Thoracic aorta (tissue), 2 donors: ENCODE results near the gene GCHFR. TPM values are rescaled to one million over a fixed set of nuclear protein-coding genes. Genes with fewer than 3 reads are reported as not detected.

Experiments
- ATAC-seq: fragments of 150-250 bp; one replicate; pipeline ENCODE4 v1.8.0; 2017; ENCODE audit warnings: low read depth; ENCODE audit not compliant: insufficient number of reproducible peaks, low FRiP score
- DNase-seq: peaks from one replicate; pipeline ENCODE4 v3.0.0-alpha.2; 2020; ENCODE audit warnings: low spot score
- H3K27ac ChIP-seq, 2 donors: fragments of 200-600 bp; sonication (generic); 1 replicate in 1 of 2; 2 replicates in 1 of 2; pipeline ENCODE4 v1.5.1; 2016; ENCODE audit warnings: mild to moderate bottlenecking in 2 of 2, moderate library complexity in 2 of 2
- H3K27me3 ChIP-seq: fragments of 200-600 bp; sonication (generic); replicated peaks from 2 replicates; pipeline ENCODE4 v1.6.0; 2016; ENCODE audit warnings: mild to moderate bottlenecking; ENCODE audit not compliant: insufficient read depth
- H3K36me3 ChIP-seq: fragments of 200-600 bp; sonication (generic); one replicate; pipeline ENCODE4 v1.5.1; 2016
- H3K4me1 ChIP-seq, 2 donors: fragments of 200-600 bp; sonication (generic); 1 replicate in 1 of 2; 2 replicates in 1 of 2; pipeline versions ENCODE4 v1.5.1 to v1.6.0; 2016; ENCODE audit warnings: low read depth in 2 of 2, mild to moderate bottlenecking in 1 of 2; ENCODE audit not compliant: control insufficient read depth in 1 of 2
- H3K4me3 ChIP-seq: fragments of 200-600 bp; sonication (generic); 2 replicates; pipeline ENCODE4 v1.5.1; 2016; ENCODE audit warnings: mild to moderate bottlenecking
- H3K9me3 ChIP-seq: fragments of 200-600 bp; sonication (generic); 2 replicates; pipeline ENCODE4 v1.5.1; 2016
- total RNA-seq, 2 donors: library from RNA; depleted of rRNA; stranded (reverse); fragments of >200 nt; gene quantifications; one replicate each; pipeline versions ENCODE4 v1.1.0 to v1.2.3, GENCODE V29; 2016
- TF ChIP-seq, protein P1 (sequence below): fragments of 200-600 bp; sonication (generic); IDR thresholded peaks from one replicate; pipeline ENCODE4 v1.5.1; 2019; ENCODE audit warnings: antibody characterized with exemption

Gene GCHFR
- total RNA-seq, 2 donors from 2014 or later: 14.1 to 17.2 TPM

GRCh38 chr15:40767838-40768500 is 4.1 kb downstream of the GCHFR start:
- TF ChIP-seq, protein P1, sequence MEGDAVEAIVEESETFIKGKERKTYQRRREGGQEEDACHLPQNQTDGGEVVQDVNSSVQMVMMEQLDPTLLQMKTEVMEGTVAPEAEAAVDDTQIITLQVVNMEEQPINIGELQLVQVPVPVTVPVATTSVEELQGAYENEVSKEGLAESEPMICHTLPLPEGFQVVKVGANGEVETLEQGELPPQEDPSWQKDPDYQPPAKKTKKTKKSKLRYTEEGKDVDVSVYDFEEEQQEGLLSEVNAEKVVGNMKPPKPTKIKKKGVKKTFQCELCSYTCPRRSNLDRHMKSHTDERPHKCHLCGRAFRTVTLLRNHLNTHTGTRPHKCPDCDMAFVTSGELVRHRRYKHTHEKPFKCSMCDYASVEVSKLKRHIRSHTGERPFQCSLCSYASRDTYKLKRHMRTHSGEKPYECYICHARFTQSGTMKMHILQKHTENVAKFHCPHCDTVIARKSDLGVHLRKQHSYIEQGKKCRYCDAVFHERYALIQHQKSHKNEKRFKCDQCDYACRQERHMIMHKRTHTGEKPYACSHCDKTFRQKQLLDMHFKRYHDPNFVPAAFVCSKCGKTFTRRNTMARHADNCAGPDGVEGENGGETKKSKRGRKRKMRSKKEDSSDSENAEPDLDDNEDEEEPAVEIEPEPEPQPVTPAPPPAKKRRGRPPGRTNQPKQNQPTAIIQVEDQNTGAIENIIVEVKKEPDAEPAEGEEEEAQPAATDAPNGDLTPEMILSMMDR: no peak
- Histone ChIP-seq H3K27me3 (no peaks in the 10 kb centered on the region), H3K4me1 (peaks cover 19 to 35% of the 10 kb centered on the region in 2 donors), H3K36me3 (peaks cover 7% of the 10 kb centered on the region), H3K9me3 (no peaks in the 10 kb centered on the region), H3K27ac (no peak overlapping the region), H3K4me3 (no peak overlapping the region)
- ATAC-seq (no peak), DNase-seq (no peak)

GRCh38 chr15:40768521-40769273 is 4.8 kb downstream of the GCHFR start:
- ATAC-seq (no peak), DNase-seq (no peak)
- no peaks in the 10 kb centered on the region for H3K9me3 ChIP-seq
- H3K36me3 ChIP-seq: peaks cover 14% of the 10 kb centered on the region
- TF ChIP-seq, protein P1: no peak
- no peak overlapping the region for H3K27ac ChIP-seq
- H3K4me3 ChIP-seq: no peak overlapping the region
- no peaks in the 10 kb centered on the region for H3K27me3 ChIP-seq
- peaks cover 19 to 28% of the 10 kb centered on the region in 2 donors for H3K4me1 ChIP-seq

DNA sequence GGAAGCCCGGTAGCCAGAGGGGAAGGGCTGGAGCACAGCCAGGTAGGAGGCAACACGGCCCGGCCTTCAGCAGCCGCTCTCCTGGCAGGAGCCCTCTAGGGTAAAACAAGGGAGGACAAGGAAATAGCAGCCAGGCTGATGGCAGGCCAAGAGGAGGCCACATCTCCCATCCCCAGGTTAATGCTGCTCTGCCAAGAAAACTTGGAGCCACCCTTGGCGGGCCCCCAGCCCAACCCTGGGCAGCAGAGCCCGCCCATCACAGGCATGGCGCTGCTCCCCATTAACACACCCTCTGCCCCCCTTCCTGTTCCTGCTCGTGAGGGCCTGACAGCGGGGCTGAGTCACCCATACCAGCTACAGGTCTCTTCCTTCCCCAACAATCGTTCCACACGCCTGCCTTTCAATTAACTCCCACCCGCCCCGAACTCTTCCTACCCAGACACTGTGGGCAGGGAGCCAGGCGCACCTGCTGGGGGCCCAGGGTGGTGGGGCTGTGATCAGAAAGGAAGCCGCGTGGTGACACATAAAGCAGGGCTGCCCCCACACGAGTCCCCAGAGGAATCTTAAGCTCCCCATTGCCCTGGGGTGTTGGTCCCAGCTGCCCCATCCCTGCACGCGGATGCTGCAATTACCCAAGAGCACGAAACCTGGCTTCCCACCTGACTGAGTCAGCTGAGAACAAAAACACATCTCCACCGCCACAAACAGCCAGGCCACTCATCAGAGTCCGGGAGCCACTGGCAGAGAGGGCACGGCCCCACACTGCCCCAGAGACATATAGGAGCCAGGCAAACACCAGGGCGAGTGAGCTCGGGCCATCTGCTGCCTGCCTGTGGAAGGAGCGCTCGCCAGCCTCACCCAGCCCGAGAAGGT is 5.6 kb downstream of the GCHFR start, which contains the start of gene C15orf62:
Gene C15orf62 (plus strand): TSS at position 707 of the 873 bp plus-strand sequence. CDS start 516 bp downstream, outside the sequence.
- no peaks in the 10 kb centered on the region for H3K27me3 ChIP-seq
- H3K9me3 ChIP-seq: no peaks in the 10 kb centered on the region
- H3K4me1 ChIP-seq: peaks cover 19 to 25% of the 10 kb centered on the region in 2 donors
- no peak within 1 kb of the TSS for H3K27ac ChIP-seq
- ATAC-seq (no peak), DNase-seq (no peak)
- peaks cover 22% of the 10 kb centered on the region for H3K36me3 ChIP-seq
- TF ChIP-seq, protein P1: no peak
- H3K4me3 ChIP-seq: no peak within 1 kb of the TSS

DNA sequence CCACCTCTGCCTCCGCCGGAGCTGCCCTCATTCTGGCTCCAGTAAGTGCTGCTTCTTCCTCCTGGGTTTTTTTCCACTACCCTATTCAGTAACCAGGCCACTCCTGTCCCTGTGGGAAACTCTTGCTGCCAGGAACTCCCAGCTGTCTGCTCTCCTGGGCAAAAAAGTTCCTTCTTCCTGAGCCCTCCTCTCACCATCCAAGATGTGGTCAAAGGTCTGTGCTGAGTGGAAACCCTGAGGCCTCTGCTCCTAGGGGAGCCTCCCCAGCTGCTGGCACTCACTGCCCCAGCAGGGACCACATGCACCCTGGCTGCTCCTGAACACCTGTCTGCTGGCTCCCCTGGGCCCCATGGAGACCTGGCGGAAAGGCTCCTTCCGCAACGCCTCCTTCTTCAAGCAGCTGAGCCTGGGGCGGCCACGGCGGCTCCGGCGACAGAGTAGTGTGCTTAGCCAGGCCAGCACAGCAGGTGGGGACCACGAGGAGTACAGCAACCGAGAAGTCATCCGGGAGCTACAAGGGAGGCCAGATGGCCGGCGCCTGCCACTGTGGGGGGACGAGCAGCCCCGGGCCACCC is 6.4 kb downstream of the GCHFR start:
- Histone ChIP-seq H3K4me1 (peaks cover 12 to 17% of the 10 kb centered on the region in 2 donors), H3K9me3 (no peaks in the 10 kb centered on the region), H3K27me3 (no peaks in the 10 kb centered on the region), H3K4me3 (no peak overlapping the region), H3K27ac (no peak overlapping the region), H3K36me3 (peaks cover 30% of the 10 kb centered on the region)
- ATAC-seq (no peak), DNase-seq (no peak)
- TF ChIP-seq, protein P1: no peak
